ENCODE data around the gene GOLGA6L1. TPM values are rescaled to one million over a fixed set of nuclear protein-coding genes. Genes with fewer than 3 reads are reported as not detected.

GOLGA6L1 gene
- total RNA-seq, 1 donor from 2014 or later: not detected

DNA sequence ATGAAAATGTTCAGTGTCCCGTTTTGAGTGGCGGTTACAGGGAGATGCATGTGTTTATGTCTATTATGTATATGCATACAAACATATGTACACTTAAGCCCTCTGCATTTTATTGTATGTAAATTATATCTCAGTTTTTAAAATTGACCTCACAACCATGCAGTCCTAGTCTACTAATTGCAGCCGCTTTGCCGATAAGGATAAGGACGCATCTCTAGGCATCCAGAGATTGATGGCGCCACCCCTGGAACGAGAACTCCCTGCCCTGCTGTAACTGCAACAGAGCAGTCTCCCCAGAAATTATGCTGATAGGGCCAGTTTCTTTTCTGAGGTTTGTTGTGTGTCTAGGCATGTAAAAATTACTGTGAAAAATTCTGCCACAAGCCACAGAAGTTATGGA is 56.9 kb downstream of the GOLGA6L1 start:
- Mint-ChIP-seq H3K27me3 (ENCODE audit: low read depth) (no peaks in the 10 kb centered on the region), H3K9me3 (no peaks in the 10 kb centered on the region), H3K36me3 (ENCODE audit: low read depth) (no peaks in the 10 kb centered on the region), H3K4me3 (ENCODE audit: low read depth) (no peak overlapping the region), H3K4me1 (ENCODE audit: low read depth) (no peaks in the 10 kb centered on the region), H3K27ac (no peak overlapping the region)
- no peak for DNase-seq (ENCODE audit: low spot score)
- intact Hi-C loops (cut with micrococcal nuclease): no loop called here

Other genes starting within 250 kb of the GOLGA6L1 start
- gene CYFIP1, start 156.5 kb downstream of the GOLGA6L1 start, total RNA-seq: 52.7 and 53.1 TPM in 2 replicates
- gene TUBGCP5, start 97.3 kb downstream of the GOLGA6L1 start, total RNA-seq: 22.8 and 26.2 TPM in 2 replicates
- gene GOLGA6L26, start 197.4 kb upstream of the GOLGA6L1 start, total RNA-seq: not detected in 2 replicates
- gene GOLGA8S, start 217.9 kb upstream of the GOLGA6L1 start, total RNA-seq: 0.16 and 0.39 TPM in 2 replicates

Data from activated T-helper 2 cell treated with anti-CD3 and anti-CD28 coated beads, Interferon-gamma antibody, Interleukin-2, Interleukin-4, amounts not matched to agents 10 μg/mL and 5 μg/mL and 100 μg/mL, durations not matched to agents 14 hours and 24 hours and 36 hours (primary cell).